Karpas-422 (cell line): Measurements from ENCODE around the gene UBXN10. TPM values are rescaled to one million over a fixed set of nuclear protein-coding genes. Genes with fewer than 3 reads are reported as not detected.
A peak's percentile ranks its signal among the peaks of the same experiment; 100 is the strongest.

Source experiments
- DNase-seq: peaks from one replicate; pipeline ENCODE4 v3.0.0-alpha.2; 2015
- H2AFZ ChIP-seq: fragments of 200-600 bp; sonication (generic); 2 replicates; pipeline ENCODE4 v1.6.1; 2014; ENCODE audit warnings: antibody characterized with exemption, low read length, mixed read lengths
- H3K27ac ChIP-seq: fragments of 200-600 bp; sonication (generic); 2 replicates; pipeline ENCODE4 v1.5.1; 2014; ENCODE audit warnings: mild to moderate bottlenecking, low read length, moderate library complexity
- H3K27me3 ChIP-seq: fragments of 200-600 bp; sonication (generic); 2 replicates; pipeline ENCODE4 v1.6.1; 2014; ENCODE audit warnings: low read length, mixed read lengths
- H3K36me3 ChIP-seq: fragments of 200-600 bp; sonication (generic); 2 replicates; pipeline ENCODE4 v1.6.1; 2014; ENCODE audit warnings: low read length, mixed read lengths; ENCODE audit not compliant: insufficient read depth
- H3K4me1 ChIP-seq: fragments of 200-600 bp; sonication (generic); 2 replicates; pipeline ENCODE4 v1.6.1; 2014; ENCODE audit warnings: mild to moderate bottlenecking, low read length, mixed read lengths
- H3K4me2 ChIP-seq: fragments of 200-600 bp; sonication (generic); 2 replicates; pipeline ENCODE4 v1.6.1; 2014; ENCODE audit warnings: low read length, low read depth, mild to moderate bottlenecking; ENCODE audit not compliant: poor library complexity, severe bottlenecking
- H3K4me3 ChIP-seq: fragments of 200-600 bp; sonication (generic); 2 replicates; pipeline ENCODE4 v1.5.1; 2014; ENCODE audit warnings: mild to moderate bottlenecking, antibody characterized with exemption, low read length, mixed read lengths
- H3K79me2 ChIP-seq: fragments of 200-600 bp; sonication (generic); 2 replicates; pipeline ENCODE4 v1.6.1; 2014; ENCODE audit warnings: mild to moderate bottlenecking, low read length, mixed read lengths
- H3K9ac ChIP-seq: fragments of 200-600 bp; sonication (generic); 2 replicates; pipeline ENCODE4 v1.6.0; 2014; ENCODE audit warnings: low read length
- H3K9me2 ChIP-seq: fragments of 200-600 bp; sonication (generic), shearing (Covaris generic); replicated peaks from 2 replicates; pipeline ENCODE4 v1.6.0; 2014; ENCODE audit warnings: mild to moderate bottlenecking, low read length, moderate library complexity; ENCODE audit not compliant: insufficient read depth
- H3K9me3 ChIP-seq: fragments of 300-700, 200-600 bp; sonication (generic); 2 replicates; pipeline ENCODE4 v1.6.1; 2014; ENCODE audit warnings: low read length, mixed read lengths
- H4K20me1 ChIP-seq: fragments of 200-600 bp; sonication (generic); 2 replicates; pipeline ENCODE4 v1.6.1; 2014; ENCODE audit warnings: mild to moderate bottlenecking, antibody characterized with exemption, low read length, low read depth; ENCODE audit not compliant: insufficient read depth
- total RNA-seq: library from RNA; depleted of rRNA; stranded (reverse); fragments of >200 nt; shearing (Covaris generic); gene quantifications from 2 replicates; pipeline ENCODE4 v1.2.3, GENCODE V29; 2014; ENCODE audit warnings: low replicate concordance

Gene UBXN10
- total RNA-seq, 1 experiment from 2014 or later, result not detected

DNA sequence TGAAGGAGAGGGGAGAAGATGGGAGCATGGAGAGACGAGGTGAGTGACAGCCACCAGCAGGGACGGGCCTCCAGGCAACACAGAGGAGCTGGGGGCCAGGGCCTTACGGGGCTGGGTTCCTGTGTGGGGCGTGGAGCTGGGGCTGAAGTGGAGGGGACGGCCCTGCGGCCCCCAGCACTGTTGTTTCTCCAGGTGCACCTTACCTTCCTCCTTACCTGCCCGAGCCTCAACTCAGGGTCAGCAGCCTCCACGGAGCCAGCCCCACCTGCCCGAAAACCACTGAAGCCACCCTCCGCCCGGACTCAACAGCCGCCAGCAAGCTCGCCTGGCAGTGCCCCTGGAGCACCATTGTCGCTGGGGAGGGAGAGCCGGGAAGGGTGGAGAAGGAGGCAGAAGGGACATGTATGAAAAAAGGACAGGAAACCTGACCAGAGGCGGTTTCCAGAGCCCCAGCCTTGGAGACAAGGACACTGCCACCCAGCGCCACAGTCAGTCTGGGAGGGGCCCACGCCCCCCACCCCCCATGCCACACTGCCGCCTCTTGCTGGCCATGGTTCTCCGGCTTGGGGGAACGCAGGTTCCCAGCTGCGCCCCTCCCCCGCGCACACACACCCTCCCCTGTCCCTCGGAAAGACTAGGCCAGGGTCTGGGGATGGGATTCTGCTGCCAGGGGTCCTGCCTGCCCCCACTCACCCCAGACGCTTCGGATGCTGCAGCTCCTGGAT lies 36.1 kb upstream of the UBXN10 start:
- H3K79me2 ChIP-seq, result no peaks in the 10 kb centered on the region
- no peak overlapping the region for H3K27ac ChIP-seq
- H3K9ac ChIP-seq, result no peak overlapping the region
- no peaks in the 10 kb centered on the region for H3K9me3 ChIP-seq
- peaks cover 6% of the 10 kb centered on the region for H3K4me1 ChIP-seq
- no peak overlapping the region for H3K4me3 ChIP-seq
- no peaks in the 10 kb centered on the region for H3K27me3 ChIP-seq
- H3K9me2 ChIP-seq, result no peaks in the 10 kb centered on the region
- H3K36me3 ChIP-seq, result no peaks in the 10 kb centered on the region
- no peak overlapping the region for H2AFZ ChIP-seq
- H3K4me2 ChIP-seq, result no peak overlapping the region
- no peaks in the 10 kb centered on the region for H4K20me1 ChIP-seq
- DNase-seq, result no peak

DNA sequence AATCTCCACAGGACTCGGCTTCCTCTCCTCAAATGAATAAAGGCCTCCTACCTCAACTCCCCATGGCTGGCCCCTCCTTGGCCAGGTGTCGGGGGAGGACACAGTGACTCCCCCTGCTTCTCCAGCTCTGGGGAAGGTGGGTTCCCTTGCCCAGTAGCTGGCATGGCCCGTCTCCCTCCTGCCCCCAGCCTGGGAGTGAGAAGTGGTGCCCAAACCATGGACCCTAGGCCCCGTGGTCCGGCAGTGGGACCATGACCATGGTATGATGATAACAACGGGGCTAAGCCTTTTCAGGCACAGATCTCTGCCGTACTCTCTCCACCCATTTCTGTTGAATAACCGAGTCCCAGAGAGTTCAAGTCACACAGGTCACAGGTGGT lies 35.6 kb upstream of the UBXN10 start:
- H3K27ac ChIP-seq, result no peak overlapping the region

DNA sequence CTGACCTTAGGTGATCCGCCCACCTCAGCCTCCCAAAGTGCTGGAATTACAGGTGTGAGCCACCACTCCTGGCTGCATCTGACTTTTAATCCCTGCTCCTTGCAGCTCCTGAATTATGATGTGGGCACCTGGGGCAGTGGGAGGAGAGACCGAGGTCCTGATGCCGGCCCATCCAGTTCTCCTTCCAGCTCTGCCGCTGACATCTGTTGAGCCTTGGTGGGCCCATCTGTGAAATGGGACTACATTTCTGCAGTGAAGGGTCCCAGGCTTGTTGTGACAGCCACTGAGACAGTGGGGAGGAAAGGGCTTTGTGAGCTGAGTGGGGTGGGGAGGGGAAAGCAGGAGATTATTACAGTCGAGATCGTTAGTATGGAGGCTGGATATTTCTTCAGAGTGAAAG lies 34.9 kb upstream of the UBXN10 start:
- Histone ChIP-seq H3K27me3 (no peaks in the 10 kb centered on the region), H3K4me1 (peaks cover 6% of the 10 kb centered on the region), H4K20me1 (no peaks in the 10 kb centered on the region), H3K4me2 (no peak overlapping the region), H3K9ac (no peak overlapping the region), H3K9me3 (no peaks in the 10 kb centered on the region), H3K79me2 (no peaks in the 10 kb centered on the region), H3K36me3 (no peaks in the 10 kb centered on the region), H2AFZ (no peak overlapping the region), H3K9me2 (no peaks in the 10 kb centered on the region), H3K27ac (no peak overlapping the region), H3K4me3 (no peak overlapping the region)
- no peak for DNase-seq

More for the DNA sequence above, 35.6 kb upstream of the UBXN10 start:
- Histone ChIP-seq H4K20me1 (no peaks in the 10 kb centered on the region), H3K36me3 (no peaks in the 10 kb centered on the region), H2AFZ (no peak overlapping the region), H3K4me2 (no peak overlapping the region), H3K9me3 (no peaks in the 10 kb centered on the region), H3K4me3 (no peak overlapping the region), H3K27me3 (no peaks in the 10 kb centered on the region), H3K9ac (no peak overlapping the region), H3K79me2 (no peaks in the 10 kb centered on the region), H3K4me1 (peaks cover 6% of the 10 kb centered on the region), H3K9me2 (no peaks in the 10 kb centered on the region)
- DNase-seq, result no peak

DNA sequence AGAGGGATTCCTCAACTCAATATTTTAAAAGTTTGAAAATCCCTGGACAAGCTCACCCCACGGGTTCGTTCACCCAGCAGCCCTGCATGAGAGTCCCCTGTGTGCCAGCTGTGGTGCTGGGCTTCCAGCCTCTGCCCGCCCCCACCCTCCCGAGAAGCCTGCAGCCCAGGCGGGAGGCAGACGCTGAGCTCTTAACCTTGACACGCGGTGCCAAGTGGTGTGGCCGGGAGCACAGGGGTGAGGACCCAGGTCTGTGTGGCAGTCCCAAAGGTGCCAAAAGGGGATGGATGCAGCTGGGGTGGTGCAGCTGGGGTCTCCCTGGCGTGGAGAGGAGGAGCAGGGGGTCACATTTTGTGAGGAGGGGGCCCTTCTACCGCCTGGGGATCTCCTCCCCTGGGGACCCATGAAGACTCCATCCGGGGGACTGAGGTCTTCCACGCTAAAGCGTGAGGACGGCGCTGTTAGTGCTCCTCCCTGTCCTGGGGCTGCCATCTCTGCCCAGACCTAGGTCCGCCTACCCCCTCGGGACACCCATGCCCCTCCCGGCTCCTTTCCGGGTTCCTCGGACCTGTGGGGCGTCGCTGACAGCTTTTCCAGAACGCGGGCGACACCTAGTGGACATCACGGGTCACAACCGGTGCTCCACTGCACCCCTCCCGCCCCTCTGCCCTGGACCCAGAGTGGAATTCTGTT lies 33.8 kb upstream of the UBXN10 start:
- peak; percentile 93 for DNase-seq
- no peaks in the 10 kb centered on the region for H3K79me2 ChIP-seq
- H3K9ac ChIP-seq, result peak overlapping the region; percentile 52; the same call in 1 of the 2 replicates
- H3K36me3 ChIP-seq, result no peaks in the 10 kb centered on the region
- H3K27ac ChIP-seq, result no peak overlapping the region
- no peaks in the 10 kb centered on the region for H3K9me2 ChIP-seq
- H3K4me1 ChIP-seq, result peaks cover 6% of the 10 kb centered on the region
- peak overlapping the region; percentile 55; the same call in 1 of the 2 replicates for H3K4me3 ChIP-seq
- H3K4me2 ChIP-seq, result peak overlapping the region; percentile 66
- H3K9me3 ChIP-seq, result no peaks in the 10 kb centered on the region
- H2AFZ ChIP-seq, result peak overlapping the region; percentile 88; the same call in 1 of the 2 replicates
- no peaks in the 10 kb centered on the region for H4K20me1 ChIP-seq
- H3K27me3 ChIP-seq, result no peaks in the 10 kb centered on the region

DNA sequence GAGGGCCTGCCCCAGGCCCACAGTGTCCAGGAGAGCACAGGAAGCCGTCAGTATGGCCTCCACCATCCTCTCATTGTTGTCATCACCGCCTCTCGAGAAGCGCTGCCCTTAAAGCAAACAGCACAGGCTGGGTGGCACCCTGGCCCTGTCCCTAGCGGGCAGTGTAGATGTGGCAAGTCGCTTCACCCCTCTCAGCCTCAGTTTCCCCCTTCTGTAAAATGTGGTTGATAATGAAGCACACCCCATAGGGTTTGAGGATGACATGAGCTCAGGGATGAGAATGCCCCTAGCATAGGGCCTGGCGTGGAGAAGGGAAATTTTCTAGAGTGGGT lies 33.3 kb upstream of the UBXN10 start:
- no peak for DNase-seq
- H3K4me2 ChIP-seq, result no peak overlapping the region
- no peak overlapping the region for H3K9ac ChIP-seq
- H2AFZ ChIP-seq, result no peak overlapping the region
- no peak overlapping the region for H3K27ac ChIP-seq
- H3K79me2 ChIP-seq, result no peaks in the 10 kb centered on the region
- H3K9me3 ChIP-seq, result no peaks in the 10 kb centered on the region
- no peaks in the 10 kb centered on the region for H3K36me3 ChIP-seq
- H3K9me2 ChIP-seq, result no peaks in the 10 kb centered on the region
- no peaks in the 10 kb centered on the region for H3K27me3 ChIP-seq
- H3K4me1 ChIP-seq, result peaks cover 6% of the 10 kb centered on the region
- H3K4me3 ChIP-seq, result no peak overlapping the region
- H4K20me1 ChIP-seq, result no peaks in the 10 kb centered on the region

DNA sequence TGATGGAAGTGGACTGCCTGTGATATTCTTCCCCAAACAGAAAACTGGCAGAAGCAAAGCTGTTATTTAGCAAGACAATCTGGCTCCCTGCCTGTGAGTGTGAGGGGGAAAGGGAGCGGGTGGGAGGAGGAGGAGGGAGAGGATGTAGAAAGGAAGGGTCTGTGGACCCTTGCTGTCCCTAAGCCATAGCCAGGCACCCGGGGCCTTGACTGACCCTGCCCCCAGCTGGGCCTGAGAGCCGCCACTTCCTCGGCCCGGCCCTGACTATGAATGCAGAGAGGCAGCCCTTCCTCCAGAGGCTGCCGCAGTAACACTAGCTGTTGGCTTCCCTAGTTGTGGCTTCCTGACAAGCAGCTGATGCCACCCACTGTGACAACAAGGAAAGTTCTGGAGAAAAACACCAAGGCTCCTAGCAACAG lies 32.9 kb upstream of the UBXN10 start:
- Histone ChIP-seq H2AFZ (no peak overlapping the region), H3K79me2 (no peaks in the 10 kb centered on the region), H3K27me3 (no peaks in the 10 kb centered on the region), H3K36me3 (no peaks in the 10 kb centered on the region), H3K4me2 (no peak overlapping the region), H4K20me1 (no peaks in the 10 kb centered on the region), H3K4me1 (peaks cover 6% of the 10 kb centered on the region), H3K9me2 (no peaks in the 10 kb centered on the region), H3K4me3 (no peak overlapping the region), H3K9me3 (no peaks in the 10 kb centered on the region), H3K27ac (no peak overlapping the region), H3K9ac (no peak overlapping the region)
- DNase-seq, result no peak

DNA sequence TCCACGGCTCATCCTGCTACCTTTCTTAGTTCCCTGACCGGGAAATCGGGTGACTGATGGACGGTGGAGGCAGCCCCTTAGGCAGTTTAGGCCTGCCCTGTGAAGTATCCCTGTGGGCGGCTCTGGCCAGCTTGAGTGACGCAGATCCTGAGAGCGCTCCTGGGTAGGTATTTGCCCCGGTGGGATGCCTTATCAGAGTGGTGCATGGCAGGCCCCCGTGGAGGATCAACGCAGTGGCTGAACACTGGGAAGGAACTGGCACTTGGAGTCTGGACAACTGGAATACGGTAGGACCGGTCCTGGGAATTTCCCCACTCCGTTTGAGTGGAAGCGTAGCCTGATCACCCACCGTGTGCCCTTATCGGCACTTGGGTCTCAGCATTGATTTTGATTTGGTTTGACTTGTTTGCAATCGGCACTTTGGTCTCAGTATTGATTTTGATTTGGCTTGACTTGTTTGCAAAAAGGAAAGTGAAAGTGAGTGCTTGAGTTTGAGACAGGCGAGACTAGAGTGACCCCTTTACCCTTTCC lies 31.5 kb upstream of the UBXN10 start:
- Histone ChIP-seq H3K9ac (no peak overlapping the region), H3K36me3 (no peaks in the 10 kb centered on the region), H2AFZ (no peak overlapping the region), H3K9me2 (no peaks in the 10 kb centered on the region), H3K27ac (no peak overlapping the region), H3K4me3 (no peak overlapping the region), H3K9me3 (no peaks in the 10 kb centered on the region; the same call in 1 of the 2 replicates), H3K27me3 (no peaks in the 10 kb centered on the region), H3K79me2 (no peaks in the 10 kb centered on the region), H3K4me1 (peaks cover 6% of the 10 kb centered on the region), H3K4me2 (no peak overlapping the region), H4K20me1 (no peaks in the 10 kb centered on the region)
- no peak for DNase-seq

DNA sequence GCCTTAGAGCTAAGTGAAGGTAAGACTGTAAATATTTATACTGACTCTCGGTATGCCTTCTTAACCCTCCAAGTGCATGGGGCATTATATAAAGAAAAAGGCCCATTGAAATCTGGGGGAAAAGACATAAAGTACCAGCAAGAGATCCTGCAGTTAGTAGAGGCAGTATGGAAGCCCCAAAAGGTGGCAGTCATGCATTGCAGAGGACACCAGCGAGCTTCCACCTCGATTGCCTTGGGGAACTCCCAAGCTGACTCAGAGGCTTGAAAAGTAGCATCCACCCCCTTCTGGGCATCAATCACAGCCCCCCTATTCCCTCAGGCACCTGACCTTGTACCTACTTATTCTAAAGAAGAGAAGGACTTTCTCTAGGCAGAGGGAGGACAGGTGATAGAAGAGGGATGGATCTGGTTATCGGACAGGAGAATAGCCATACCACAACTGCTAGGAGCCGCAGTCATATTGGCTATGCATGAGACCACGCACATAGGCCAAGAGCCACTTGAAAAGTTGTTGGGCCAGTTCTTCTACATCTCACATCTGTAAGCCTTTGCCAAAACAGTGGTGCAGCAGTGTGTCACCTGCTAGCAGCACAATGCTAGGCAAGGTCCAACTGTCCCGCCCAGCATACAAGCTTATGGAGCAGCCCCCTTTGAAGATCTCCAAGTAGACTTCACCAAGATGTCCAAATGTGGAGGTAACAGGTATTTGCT lies 27.4 kb upstream of the UBXN10 start:
- H3K4me1 ChIP-seq, result no peaks in the 10 kb centered on the region
- no peak overlapping the region for H3K4me3 ChIP-seq
- H3K9me2 ChIP-seq, result no peaks in the 10 kb centered on the region
- 0 out of 2 replicates have a peak, but pooled peaks cover 2% of the 10 kb centered on the region for H3K27me3 ChIP-seq
- H2AFZ ChIP-seq, result no peak overlapping the region
- H3K36me3 ChIP-seq, result no peaks in the 10 kb centered on the region
- H3K9ac ChIP-seq, result no peak overlapping the region
- DNase-seq, result no peak
- H3K9me3 ChIP-seq, result peaks cover 10% of the 10 kb centered on the region
- no peak overlapping the region for H3K27ac ChIP-seq
- no peak overlapping the region for H3K4me2 ChIP-seq
- no peaks in the 10 kb centered on the region for H4K20me1 ChIP-seq
- H3K79me2 ChIP-seq, result no peaks in the 10 kb centered on the region
